Smooth muscle cell (in vitro differentiated cells): Measurements from ENCODE around the gene PRKCQ. TPM values are rescaled to one million over a fixed set of nuclear protein-coding genes. Genes with fewer than 3 reads are reported as not detected.
A peak's percentile ranks its signal among the peaks of the same experiment; 100 is the strongest.
"Not testable (repeated sequence)": the region's sequence is repeated elsewhere in the genome, so short reads cannot be mapped to it uniquely, and the experiment has no call there.

Experiments used
- DNase-seq: peaks from one replicate; lab custom pipeline; 2025; ENCODE audit not compliant: unreplicated experiment; lab: John Stamatoyannopoulos, UW
- H2AFZ ChIP-seq: fragments of 200-600 bp; sonication (generic); 2 replicates; pipeline ENCODE4 v1.6.0; 2016; ENCODE audit warnings: antibody characterized with exemption, low read depth, mild to moderate bottlenecking
- H3F3A ChIP-seq: fragments of 200-600 bp; sonication (generic); 2 replicates; pipeline ENCODE4 v1.6.0; 2017; ENCODE audit warnings: antibody characterized with exemption, low read depth
- H3K27ac ChIP-seq: fragments of 200-600 bp; sonication (generic); 2 replicates; pipeline ENCODE4 v1.5.1; 2016; ENCODE audit warnings: low read depth, mild to moderate bottlenecking
- H3K27me3 ChIP-seq: fragments of 200-600 bp; sonication (generic); 2 replicates; pipeline ENCODE4 v1.6.1; 2016; ENCODE audit warnings: low read depth, mild to moderate bottlenecking
- H3K36me3 ChIP-seq: fragments of 200-600 bp; sonication (generic); 2 replicates; pipeline ENCODE4 v1.5.1; 2016; ENCODE audit warnings: low read depth
- H3K4me1 ChIP-seq: fragments of 200-600 bp; sonication (generic); 2 replicates; pipeline ENCODE4 v1.5.1; 2016; ENCODE audit warnings: low read depth
- H3K4me2 ChIP-seq: fragments of 200-600 bp; sonication (generic); 2 replicates; pipeline ENCODE4 v1.6.0; 2016; ENCODE audit warnings: mild to moderate bottlenecking
- H3K4me3 ChIP-seq: fragments of 200-600 bp; sonication (generic); 2 replicates; pipeline ENCODE4 v1.5.1; 2016; ENCODE audit warnings: mild to moderate bottlenecking
- H3K79me2 ChIP-seq: fragments of 200-600 bp; sonication (generic); 2 replicates; pipeline ENCODE4 v1.6.0; 2016; ENCODE audit warnings: low read depth, mild to moderate bottlenecking
- H3K9ac ChIP-seq: fragments of 200-600 bp; sonication (generic); 2 replicates; pipeline ENCODE4 v1.6.0; 2016; ENCODE audit warnings: low read depth
- H3K9me3 ChIP-seq: fragments of 200-600 bp; sonication (generic); replicated peaks from 2 replicates; pipeline ENCODE4 v1.5.1; 2016; ENCODE audit warnings: low read depth
- H4K20me1 ChIP-seq: fragments of 200-600 bp; sonication (generic); 2 replicates; pipeline ENCODE4 v1.6.0; 2016; ENCODE audit warnings: low read depth
- WGBS: methylation state at CpG from one replicate; pipeline ENCODE4 v1.1.7; 2016; ENCODE audit warnings: low lambda C conversion rate; 5-methylcytosine and 5-hydroxymethylcytosine counted together
- polyA plus RNA-seq: library from polyadenylated mRNA; unstranded; fragments of >200 nt; fragmentation: Nextera tagmentation; extraction: Ambion mirVana; gene quantifications from 2 replicates; pipeline ENCODE4 v1.2.1, GENCODE V29; 2016
- total RNA-seq: library from RNA; depleted of rRNA; stranded (reverse); fragments of >200 nt; gene quantifications from 2 replicates; pipeline ENCODE4 v1.2.3, GENCODE V29; 2014
- TF ChIP-seq, protein P1 (sequence below): fragments of 200-600 bp; sonication (generic); IDR thresholded peaks from 2 replicates; pipeline ENCODE4 v1.5.1; 2017; ENCODE audit warnings: borderline replicate concordance, mild to moderate bottlenecking, antibody characterized with exemption; ENCODE audit not compliant: insufficient read depth, poor library complexity, severe bottlenecking

PRKCQ gene
- total and polyA plus RNA-seq, 2 experiments from 2014 or later, result 0.27 to 0.38 TPM

DNA sequence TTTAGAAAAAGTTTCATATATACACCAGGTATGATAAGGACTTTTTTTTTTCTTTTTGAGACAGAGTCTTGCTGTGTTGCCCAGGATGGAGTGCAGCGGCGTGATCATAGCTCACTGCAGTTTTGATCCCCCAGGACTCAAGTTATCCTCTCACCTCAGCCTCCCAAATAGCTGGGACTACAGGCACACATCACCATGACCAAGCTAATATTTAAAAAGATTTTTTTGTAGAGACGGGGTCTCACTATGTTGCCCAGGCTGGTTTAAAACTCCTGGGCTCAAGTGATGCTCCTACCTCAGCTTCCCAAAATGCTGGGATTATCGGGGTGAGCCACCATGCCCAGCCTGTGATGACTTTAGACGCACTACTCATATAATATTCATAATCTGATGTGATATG is 2.2 kb upstream of the PRKCQ start:
- no peak overlapping the region for H2AFZ ChIP-seq
- no peak overlapping the region for H3K27ac ChIP-seq
- H3K4me1 ChIP-seq, result peaks cover 6% of the 10 kb centered on the region
- H3K79me2 ChIP-seq, result no peaks in the 10 kb centered on the region
- H3K36me3 ChIP-seq, result no peaks in the 10 kb centered on the region
- no peak overlapping the region for H3K9ac ChIP-seq
- TF ChIP-seq, protein P1, sequence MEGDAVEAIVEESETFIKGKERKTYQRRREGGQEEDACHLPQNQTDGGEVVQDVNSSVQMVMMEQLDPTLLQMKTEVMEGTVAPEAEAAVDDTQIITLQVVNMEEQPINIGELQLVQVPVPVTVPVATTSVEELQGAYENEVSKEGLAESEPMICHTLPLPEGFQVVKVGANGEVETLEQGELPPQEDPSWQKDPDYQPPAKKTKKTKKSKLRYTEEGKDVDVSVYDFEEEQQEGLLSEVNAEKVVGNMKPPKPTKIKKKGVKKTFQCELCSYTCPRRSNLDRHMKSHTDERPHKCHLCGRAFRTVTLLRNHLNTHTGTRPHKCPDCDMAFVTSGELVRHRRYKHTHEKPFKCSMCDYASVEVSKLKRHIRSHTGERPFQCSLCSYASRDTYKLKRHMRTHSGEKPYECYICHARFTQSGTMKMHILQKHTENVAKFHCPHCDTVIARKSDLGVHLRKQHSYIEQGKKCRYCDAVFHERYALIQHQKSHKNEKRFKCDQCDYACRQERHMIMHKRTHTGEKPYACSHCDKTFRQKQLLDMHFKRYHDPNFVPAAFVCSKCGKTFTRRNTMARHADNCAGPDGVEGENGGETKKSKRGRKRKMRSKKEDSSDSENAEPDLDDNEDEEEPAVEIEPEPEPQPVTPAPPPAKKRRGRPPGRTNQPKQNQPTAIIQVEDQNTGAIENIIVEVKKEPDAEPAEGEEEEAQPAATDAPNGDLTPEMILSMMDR, result no peak
- 97% methylated on average over 5 of the region's 5 CpGs for WGBS
- DNase-seq, result no peak
- no peak overlapping the region for H3K4me3 ChIP-seq
- H3K4me2 ChIP-seq, result no peak overlapping the region
- no peaks in the 10 kb centered on the region for H4K20me1 ChIP-seq
- peaks cover 26% of the 10 kb centered on the region for H3K27me3 ChIP-seq
- H3K9me3 ChIP-seq, result no peaks in the 10 kb centered on the region
- no peaks in the 10 kb centered on the region for H3F3A ChIP-seq

DNA sequence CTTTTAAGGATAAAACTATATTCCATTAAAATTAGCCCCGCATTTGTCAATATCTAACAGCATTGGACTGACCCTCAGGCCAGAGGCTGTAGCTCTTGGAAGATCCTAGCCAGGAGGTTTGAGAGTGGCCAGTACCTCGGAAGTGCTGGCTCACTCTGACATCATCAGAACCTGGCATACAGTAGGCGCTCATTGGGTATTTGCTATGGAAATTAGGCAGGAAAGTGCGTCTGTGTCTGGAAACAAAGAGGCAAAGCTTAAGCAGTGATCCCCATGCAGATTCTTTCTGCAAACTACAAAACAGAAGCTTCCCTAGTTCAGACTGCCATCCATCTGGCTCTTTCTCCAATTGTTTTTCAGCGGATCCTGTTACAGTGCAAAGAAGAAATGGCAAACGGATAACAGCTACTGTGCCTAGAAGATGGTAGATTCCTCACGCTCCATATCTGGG is 1.7 kb upstream of the PRKCQ start:
- H2AFZ ChIP-seq, result no peak overlapping the region
- TF ChIP-seq, protein P1, result no peak
- H3K27me3 ChIP-seq, result peaks cover 31% of the 10 kb centered on the region
- peaks cover 6% of the 10 kb centered on the region for H3K4me1 ChIP-seq
- no peaks in the 10 kb centered on the region for H4K20me1 ChIP-seq
- H3K4me2 ChIP-seq, result no peak overlapping the region
- H3K9ac ChIP-seq, result no peak overlapping the region
- no peaks in the 10 kb centered on the region for H3K9me3 ChIP-seq
- no peak for DNase-seq
- no peaks in the 10 kb centered on the region for H3K36me3 ChIP-seq
- 65% methylated on average over 7 of the region's 7 CpGs for WGBS
- H3K79me2 ChIP-seq, result no peaks in the 10 kb centered on the region
- no peak overlapping the region for H3K27ac ChIP-seq
- no peak overlapping the region for H3K4me3 ChIP-seq
- no peaks in the 10 kb centered on the region for H3F3A ChIP-seq

GRCh38 chr10:6581223-6581622 is 1.1 kb upstream of the PRKCQ start:
- H4K20me1 ChIP-seq, H3K9ac ChIP-seq, H3K4me1 ChIP-seq, H3K9me3 ChIP-seq, H3F3A ChIP-seq, DNase-seq, H3K27ac ChIP-seq, H3K36me3 ChIP-seq, H3K79me2 ChIP-seq: not testable (repeated sequence)
- H3K4me2 ChIP-seq, result peak overlapping the region; percentile 97
- H3K27me3 ChIP-seq, result peaks cover 34% of the 10 kb centered on the region
- peak overlapping the region; percentile 85 for H3K4me3 ChIP-seq
- WGBS, result 20% methylated on average over 7 of the region's 7 CpGs
- peak overlapping the region; percentile 88 for H2AFZ ChIP-seq

DNA sequence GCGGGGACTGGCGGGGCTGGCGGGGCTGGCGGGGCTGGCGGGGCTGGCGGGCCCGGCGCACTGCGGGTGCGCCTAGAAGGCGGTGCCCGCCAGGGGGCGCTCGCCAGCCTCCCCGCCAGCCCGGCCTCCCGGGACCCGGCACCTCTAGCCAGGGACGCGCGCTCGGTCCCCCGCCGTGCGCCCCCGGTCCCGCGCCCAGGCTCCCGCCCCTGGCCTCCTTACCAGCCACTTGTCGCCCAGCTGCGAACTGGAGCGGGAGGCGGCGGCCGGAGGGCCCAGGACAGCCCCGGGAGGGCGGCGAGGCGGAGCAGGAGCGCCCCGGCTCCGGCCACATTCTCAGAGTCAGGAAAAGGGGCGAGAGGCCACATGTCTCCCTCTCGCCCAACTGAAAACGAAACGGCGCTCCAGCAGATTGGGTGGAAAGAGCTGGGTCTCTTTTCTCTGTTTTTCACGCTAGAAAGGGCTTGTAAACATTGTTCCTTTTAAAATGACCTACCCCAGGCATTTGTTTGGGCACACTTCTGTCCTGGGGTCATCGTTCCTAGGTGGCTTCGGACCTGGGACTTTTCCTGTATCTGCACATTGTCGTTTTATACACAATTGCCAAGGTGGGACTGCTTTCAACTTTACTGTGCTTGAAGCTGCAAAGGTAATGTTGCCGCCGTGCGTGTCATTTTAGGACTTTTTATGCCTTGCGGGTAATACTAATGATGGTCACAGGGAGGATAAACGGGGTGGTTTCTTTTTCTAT is 378 bp upstream of the PRKCQ start:
- Histone ChIP-seq H3K36me3 (no peaks in the 10 kb centered on the region), H3K4me3 (peak overlapping the region; percentile 85), H3K27ac (no peak overlapping the region), H3K9ac (peak overlapping the region; percentile 50), H3K27me3 (peaks cover 34% of the 10 kb centered on the region), H2AFZ (peak overlapping the region; percentile 88), H3K79me2 (no peaks in the 10 kb centered on the region), H4K20me1 (no peaks in the 10 kb centered on the region), H3K9me3 (no peaks in the 10 kb centered on the region), H3K4me2 (peak overlapping the region; percentile 97), H3F3A (no peaks in the 10 kb centered on the region), H3K4me1 (peaks cover 6% of the 10 kb centered on the region)
- TF ChIP-seq, protein P1, result peak; percentile 40
- DNase-seq, result peak; percentile 53
- 2% methylated on average over 25 of the region's 56 CpGs for WGBS
